Panc1 (cell line): ENCODE results near the gene ATP5PB. TPM values are rescaled to one million over a fixed set of nuclear protein-coding genes. Genes with fewer than 3 reads are reported as not detected.

Source experiments
- ATAC-seq: fragments of 200-7000 bp; cut with Tn5 transposase; 2 replicates; pipeline ENCODE4 v1.9.1; 2020; ENCODE audit warnings: mild to moderate bottlenecking, moderate library complexity
- BruUV-seq: library from RNA; stranded (reverse); fragments of 400-500 nt; replicated peaks from 2 replicates; lab custom pipeline; 2021; lab: Mats Ljungman, UMichigan
- CTCF ChIA-PET: fragments of 300-600 bp; sonication (Branson Sonifier 250); formaldehyde crosslinking; loops from one replicate; lab custom pipeline; 2022; ENCODE audit warnings: antibody characterized with exemption; lab: Charles Lee
- POLR2A ChIA-PET: fragments of 300-600 bp; sonication (Branson Sonifier 250); formaldehyde crosslinking; loops from one replicate; lab custom pipeline; 2022; ENCODE audit warnings: antibody characterized with exemption; lab: Charles Lee
- DNase-seq: peaks from one replicate; pipeline ENCODE4 v3.0.0-alpha.2; 2010; ENCODE audit warnings: low read depth, low spot score
- H3K27ac ChIP-seq: 2 replicates; pipeline ENCODE4 v1.5.1; 2011; ENCODE audit warnings: mild to moderate bottlenecking, low read length, inconsistent platforms
- H3K27me3 ChIP-seq: fragments of 200-500 bp; sonication (Bioruptor generic); 2 replicates; pipeline ENCODE4 v1.6.0; 2014; ENCODE audit warnings: low read length, inconsistent platforms; ENCODE audit not compliant: control insufficient read depth, insufficient read depth
- H3K36me3 ChIP-seq: fragments of 200-500 bp; sonication (Bioruptor generic); 2 replicates; pipeline ENCODE4 v1.5.1; 2014; ENCODE audit warnings: inconsistent platforms, mild to moderate bottlenecking, low read length, moderate library complexity; ENCODE audit not compliant: control insufficient read depth, insufficient read depth
- H3K4me1 ChIP-seq: 2 replicates; pipeline ENCODE4 v1.5.1; 2011; ENCODE audit warnings: inconsistent platforms, mild to moderate bottlenecking, low read length, moderate library complexity; ENCODE audit not compliant: control insufficient read depth, insufficient read depth
- H3K4me3 ChIP-seq, 2 experiments: 2 replicates each; pipeline ENCODE4 v1.5.1; 2011 to 2012; ENCODE audit warnings: low read depth in 2 of 2, low read length in 2 of 2, mild to moderate bottlenecking in 2 of 2, inconsistent platforms in 1 of 2, moderate library complexity in 1 of 2
- H3K9me3 ChIP-seq: fragments of 200-500 bp; sonication (Bioruptor generic); 2 replicates; pipeline ENCODE4 v1.5.1; 2014; ENCODE audit warnings: low read depth, mild to moderate bottlenecking, inconsistent platforms, low read length, moderate library complexity; ENCODE audit not compliant: control insufficient read depth, insufficient read depth
- POLR2AphosphoS5 ChIP-seq: IDR thresholded peaks from 2 replicates; pipeline ENCODE4 v1.6.1; 2012; ENCODE audit warnings: mild to moderate bottlenecking, low read depth, low read length, moderate library complexity
- SIN3A ChIP-seq: IDR thresholded peaks from 2 replicates; pipeline ENCODE4 v1.6.1; 2012; ENCODE audit warnings: low read depth, mild to moderate bottlenecking, low read length, moderate library complexity, borderline replicate concordance; ENCODE audit not compliant: insufficient read depth
- TCF7L2 ChIP-seq: IDR thresholded peaks from 2 replicates; pipeline ENCODE4 v1.6.1; 2011; ENCODE audit warnings: mild to moderate bottlenecking, low read depth, low read length, inconsistent platforms
- in situ Hi-C: cut with HindIII; loops from 2 replicates; pipeline ENCODE4 v1.10.0; 2016; ENCODE audit warnings: low sequenced_read_pairs, low pct_unique_long_range_greater_than_20kb
- intact Hi-C: fragments of 100-400 bp; cut with micrococcal nuclease; formaldehyde crosslinking; loops from one replicate; pipeline ENCODE4 v1.10.0; 2022; ENCODE audit not compliant: unreplicated experiment
- total RNA-seq: library from RNA; stranded (reverse); gene quantifications from one replicate; pipeline ENCODE4 v1.2.1, GENCODE V29; 2021; ENCODE audit not compliant: unreplicated experiment
- TF ChIP-seq, protein P1 (sequence below), 2 experiments: IDR thresholded peaks; 2 replicates each; pipeline ENCODE4 v1.6.1; 2011 to 2012; ENCODE audit warnings: low read depth in 2 of 2, control low read depth in 1 of 2, low read length in 1 of 2, mild to moderate bottlenecking in 1 of 2, moderate library complexity in 1 of 2; ENCODE audit not compliant: insufficient read depth in 1 of 2
- TF ChIP-seq, protein P2 (sequence below): fragments of 450-650 bp; IDR thresholded peaks from 2 replicates; pipeline ENCODE4 v1.5.1; 2017; ENCODE audit warnings: mild to moderate bottlenecking

The ATP5PB gene
- total RNA-seq, 1 experiment from 2014 or later, result 178 TPM

GRCh38 chr1:111475701-111476100 lies 26.4 kb downstream of the ATP5PB start:
- intact Hi-C loops, result no loop called here

DNA sequence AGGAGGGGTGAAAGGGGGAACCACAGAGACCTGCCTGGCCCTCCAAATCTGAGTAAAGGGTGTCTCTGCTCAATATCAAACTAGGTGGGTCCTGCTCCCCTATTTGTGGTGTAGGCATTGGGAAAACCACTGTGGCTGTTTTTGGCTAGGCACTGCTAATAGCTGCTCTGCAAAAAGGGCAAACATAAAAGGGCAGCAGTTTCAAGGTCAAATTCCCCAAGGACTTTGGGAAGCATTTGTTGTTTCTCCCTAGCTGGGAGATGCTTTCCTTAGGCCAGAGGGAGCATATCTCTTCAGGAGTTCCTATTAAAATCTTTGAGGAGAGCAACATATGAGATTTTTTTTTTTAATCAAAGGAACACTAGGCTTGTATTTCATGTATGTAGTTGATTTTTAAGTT lies 26.9 kb downstream of the ATP5PB start:
- TF ChIP-seq SIN3A (no peak), POLR2AphosphoS5 (no peak), TCF7L2 (no peak)
- TF ChIP-seq, protein P1, sequence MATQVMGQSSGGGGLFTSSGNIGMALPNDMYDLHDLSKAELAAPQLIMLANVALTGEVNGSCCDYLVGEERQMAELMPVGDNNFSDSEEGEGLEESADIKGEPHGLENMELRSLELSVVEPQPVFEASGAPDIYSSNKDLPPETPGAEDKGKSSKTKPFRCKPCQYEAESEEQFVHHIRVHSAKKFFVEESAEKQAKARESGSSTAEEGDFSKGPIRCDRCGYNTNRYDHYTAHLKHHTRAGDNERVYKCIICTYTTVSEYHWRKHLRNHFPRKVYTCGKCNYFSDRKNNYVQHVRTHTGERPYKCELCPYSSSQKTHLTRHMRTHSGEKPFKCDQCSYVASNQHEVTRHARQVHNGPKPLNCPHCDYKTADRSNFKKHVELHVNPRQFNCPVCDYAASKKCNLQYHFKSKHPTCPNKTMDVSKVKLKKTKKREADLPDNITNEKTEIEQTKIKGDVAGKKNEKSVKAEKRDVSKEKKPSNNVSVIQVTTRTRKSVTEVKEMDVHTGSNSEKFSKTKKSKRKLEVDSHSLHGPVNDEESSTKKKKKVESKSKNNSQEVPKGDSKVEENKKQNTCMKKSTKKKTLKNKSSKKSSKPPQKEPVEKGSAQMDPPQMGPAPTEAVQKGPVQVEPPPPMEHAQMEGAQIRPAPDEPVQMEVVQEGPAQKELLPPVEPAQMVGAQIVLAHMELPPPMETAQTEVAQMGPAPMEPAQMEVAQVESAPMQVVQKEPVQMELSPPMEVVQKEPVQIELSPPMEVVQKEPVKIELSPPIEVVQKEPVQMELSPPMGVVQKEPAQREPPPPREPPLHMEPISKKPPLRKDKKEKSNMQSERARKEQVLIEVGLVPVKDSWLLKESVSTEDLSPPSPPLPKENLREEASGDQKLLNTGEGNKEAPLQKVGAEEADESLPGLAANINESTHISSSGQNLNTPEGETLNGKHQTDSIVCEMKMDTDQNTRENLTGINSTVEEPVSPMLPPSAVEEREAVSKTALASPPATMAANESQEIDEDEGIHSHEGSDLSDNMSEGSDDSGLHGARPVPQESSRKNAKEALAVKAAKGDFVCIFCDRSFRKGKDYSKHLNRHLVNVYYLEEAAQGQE (IDR thresholded peaks at IDR 0.05; ENCODE audit: insufficient read depth in 1 of 2, low read depth in 2 of 2, low read length in 1 of 2), result no peak
- TF ChIP-seq, protein P2, sequence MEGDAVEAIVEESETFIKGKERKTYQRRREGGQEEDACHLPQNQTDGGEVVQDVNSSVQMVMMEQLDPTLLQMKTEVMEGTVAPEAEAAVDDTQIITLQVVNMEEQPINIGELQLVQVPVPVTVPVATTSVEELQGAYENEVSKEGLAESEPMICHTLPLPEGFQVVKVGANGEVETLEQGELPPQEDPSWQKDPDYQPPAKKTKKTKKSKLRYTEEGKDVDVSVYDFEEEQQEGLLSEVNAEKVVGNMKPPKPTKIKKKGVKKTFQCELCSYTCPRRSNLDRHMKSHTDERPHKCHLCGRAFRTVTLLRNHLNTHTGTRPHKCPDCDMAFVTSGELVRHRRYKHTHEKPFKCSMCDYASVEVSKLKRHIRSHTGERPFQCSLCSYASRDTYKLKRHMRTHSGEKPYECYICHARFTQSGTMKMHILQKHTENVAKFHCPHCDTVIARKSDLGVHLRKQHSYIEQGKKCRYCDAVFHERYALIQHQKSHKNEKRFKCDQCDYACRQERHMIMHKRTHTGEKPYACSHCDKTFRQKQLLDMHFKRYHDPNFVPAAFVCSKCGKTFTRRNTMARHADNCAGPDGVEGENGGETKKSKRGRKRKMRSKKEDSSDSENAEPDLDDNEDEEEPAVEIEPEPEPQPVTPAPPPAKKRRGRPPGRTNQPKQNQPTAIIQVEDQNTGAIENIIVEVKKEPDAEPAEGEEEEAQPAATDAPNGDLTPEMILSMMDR, result no peak
- in situ Hi-C loops, result no loop called here
- no peak overlapping the region for H3K4me3 ChIP-seq
- DNase-seq, result no peak
- POLR2A ChIA-PET, result interaction anchor here (0.7 kb wide), 1 partner anchor 23 kb away, joined by 5 read pairs; no protein-coding TSS in a partner anchor
- no peaks in the 10 kb centered on the region for H3K27me3 ChIP-seq
- intact Hi-C loops, result no loop called here
- no peaks in the 10 kb centered on the region for H3K36me3 ChIP-seq
- no TSS peak for BruUV-seq
- CTCF ChIA-PET, result no interaction called here
- ATAC-seq, result no peak
- no peaks in the 10 kb centered on the region for H3K9me3 ChIP-seq
- H3K27ac ChIP-seq, result no peak overlapping the region
- H3K4me1 ChIP-seq, result no peaks in the 10 kb centered on the region

More at GRCh38 chr1:111475701-111476100, 26.4 kb downstream of the ATP5PB start:
- CTCF ChIA-PET, result no interaction called here
- TF ChIP-seq SIN3A, result no peak
- TF ChIP-seq POLR2AphosphoS5, result no peak
- no peak for TF ChIP-seq TCF7L2
- no peaks in the 10 kb centered on the region for H3K27me3 ChIP-seq
- H3K4me3 ChIP-seq, result no peak overlapping the region
- no TSS peak for BruUV-seq
- H3K9me3 ChIP-seq, result no peaks in the 10 kb centered on the region
- ATAC-seq (no peak), DNase-seq (no peak)
- H3K4me1 ChIP-seq, result no peaks in the 10 kb centered on the region
- no peak overlapping the region for H3K27ac ChIP-seq
- no peaks in the 10 kb centered on the region for H3K36me3 ChIP-seq
- POLR2A ChIA-PET, result no interaction called here
- in situ Hi-C loops, result no loop called here

GRCh38 chr1:111476761-111477309 lies 27.6 kb downstream of the ATP5PB start:
- ATAC-seq, result no peak
- no peaks in the 10 kb centered on the region for H3K9me3 ChIP-seq
- H3K4me1 ChIP-seq, result no peaks in the 10 kb centered on the region
- no peak overlapping the region for H3K4me3 ChIP-seq
- TF ChIP-seq SIN3A (no peak), TCF7L2 (no peak), POLR2AphosphoS5 (no peak)
- TF ChIP-seq, protein P1 (IDR thresholded peaks at IDR 0.05; ENCODE audit: insufficient read depth in 1 of 2, low read depth in 2 of 2, low read length in 1 of 2), result no peak
- TF ChIP-seq, protein P2, result no peak
- no peaks in the 10 kb centered on the region for H3K36me3 ChIP-seq
- intact Hi-C loops, result no loop called here
- ChIA-PET CTCF (no interaction called here), POLR2A (interaction anchor here (0.7 kb wide), 1 partner anchor 24 kb away, joined by 5 read pairs; no protein-coding TSS in a partner anchor)
- H3K27me3 ChIP-seq, result no peaks in the 10 kb centered on the region
- in situ Hi-C loops, result no loop called here
- no TSS peak for BruUV-seq
- DNase-seq, result no peak
- H3K27ac ChIP-seq, result no peak overlapping the region
